Left ventricle myocardium superior (tissue), 1 donor: Measurements from ENCODE around the gene AMBRA1. TPM values are rescaled to one million over a fixed set of nuclear protein-coding genes. Genes with fewer than 3 reads are reported as not detected.

ENCODE experiments used
- ATAC-seq: fragments of 200-7000 bp; cut with Tn5 transposase; one replicate; pipeline ENCODE4 v1.9.1; 2020; ENCODE audit warnings: mild to moderate bottlenecking, moderate library complexity
- DNase-seq: peaks from one replicate; pipeline ENCODE4 v3.0.0-alpha.2; 2020
- intact Hi-C: fragments of 100-400 bp; cut with micrococcal nuclease; formaldehyde crosslinking; loops from one replicate; pipeline ENCODE4 v1.11.0; 2022
- long read RNA-seq: library from polyadenylated mRNA; unstranded; transcript quantifications from one replicate; pipeline ENCODE4 v2.0.0, GENCODE V29; 2021
- total RNA-seq: library from RNA; stranded (reverse); fragmentation: NEBNext Ultra II Directional; extraction: Animal tissue kit (Norgen Biotek cat#: 25700); gene quantifications from one replicate; pipeline ENCODE4 v1.2.1, GENCODE V29; 2021
- donor health status: DM: no; HTN: yes; CAD: no; lungs with severe emphysema.

The AMBRA1 gene, protein sequence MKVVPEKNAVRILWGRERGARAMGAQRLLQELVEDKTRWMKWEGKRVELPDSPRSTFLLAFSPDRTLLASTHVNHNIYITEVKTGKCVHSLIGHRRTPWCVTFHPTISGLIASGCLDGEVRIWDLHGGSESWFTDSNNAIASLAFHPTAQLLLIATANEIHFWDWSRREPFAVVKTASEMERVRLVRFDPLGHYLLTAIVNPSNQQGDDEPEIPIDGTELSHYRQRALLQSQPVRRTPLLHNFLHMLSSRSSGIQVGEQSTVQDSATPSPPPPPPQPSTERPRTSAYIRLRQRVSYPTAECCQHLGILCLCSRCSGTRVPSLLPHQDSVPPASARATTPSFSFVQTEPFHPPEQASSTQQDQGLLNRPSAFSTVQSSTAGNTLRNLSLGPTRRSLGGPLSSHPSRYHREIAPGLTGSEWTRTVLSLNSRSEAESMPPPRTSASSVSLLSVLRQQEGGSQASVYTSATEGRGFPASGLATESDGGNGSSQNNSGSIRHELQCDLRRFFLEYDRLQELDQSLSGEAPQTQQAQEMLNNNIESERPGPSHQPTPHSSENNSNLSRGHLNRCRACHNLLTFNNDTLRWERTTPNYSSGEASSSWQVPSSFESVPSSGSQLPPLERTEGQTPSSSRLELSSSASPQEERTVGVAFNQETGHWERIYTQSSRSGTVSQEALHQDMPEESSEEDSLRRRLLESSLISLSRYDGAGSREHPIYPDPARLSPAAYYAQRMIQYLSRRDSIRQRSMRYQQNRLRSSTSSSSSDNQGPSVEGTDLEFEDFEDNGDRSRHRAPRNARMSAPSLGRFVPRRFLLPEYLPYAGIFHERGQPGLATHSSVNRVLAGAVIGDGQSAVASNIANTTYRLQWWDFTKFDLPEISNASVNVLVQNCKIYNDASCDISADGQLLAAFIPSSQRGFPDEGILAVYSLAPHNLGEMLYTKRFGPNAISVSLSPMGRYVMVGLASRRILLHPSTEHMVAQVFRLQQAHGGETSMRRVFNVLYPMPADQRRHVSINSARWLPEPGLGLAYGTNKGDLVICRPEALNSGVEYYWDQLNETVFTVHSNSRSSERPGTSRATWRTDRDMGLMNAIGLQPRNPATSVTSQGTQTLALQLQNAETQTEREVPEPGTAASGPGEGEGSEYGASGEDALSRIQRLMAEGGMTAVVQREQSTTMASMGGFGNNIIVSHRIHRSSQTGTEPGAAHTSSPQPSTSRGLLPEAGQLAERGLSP (N-terminal part only)
- 14.7 TPM for total RNA-seq
- long read RNA-seq, full-length matches to known transcripts = 1 of 9 reads
- long read RNA-seq, partial matches to known transcripts = 5 of 9 reads
- long read RNA-seq, other reads (novel, unspliced or antisense) = 3 of 9 reads

DNA sequence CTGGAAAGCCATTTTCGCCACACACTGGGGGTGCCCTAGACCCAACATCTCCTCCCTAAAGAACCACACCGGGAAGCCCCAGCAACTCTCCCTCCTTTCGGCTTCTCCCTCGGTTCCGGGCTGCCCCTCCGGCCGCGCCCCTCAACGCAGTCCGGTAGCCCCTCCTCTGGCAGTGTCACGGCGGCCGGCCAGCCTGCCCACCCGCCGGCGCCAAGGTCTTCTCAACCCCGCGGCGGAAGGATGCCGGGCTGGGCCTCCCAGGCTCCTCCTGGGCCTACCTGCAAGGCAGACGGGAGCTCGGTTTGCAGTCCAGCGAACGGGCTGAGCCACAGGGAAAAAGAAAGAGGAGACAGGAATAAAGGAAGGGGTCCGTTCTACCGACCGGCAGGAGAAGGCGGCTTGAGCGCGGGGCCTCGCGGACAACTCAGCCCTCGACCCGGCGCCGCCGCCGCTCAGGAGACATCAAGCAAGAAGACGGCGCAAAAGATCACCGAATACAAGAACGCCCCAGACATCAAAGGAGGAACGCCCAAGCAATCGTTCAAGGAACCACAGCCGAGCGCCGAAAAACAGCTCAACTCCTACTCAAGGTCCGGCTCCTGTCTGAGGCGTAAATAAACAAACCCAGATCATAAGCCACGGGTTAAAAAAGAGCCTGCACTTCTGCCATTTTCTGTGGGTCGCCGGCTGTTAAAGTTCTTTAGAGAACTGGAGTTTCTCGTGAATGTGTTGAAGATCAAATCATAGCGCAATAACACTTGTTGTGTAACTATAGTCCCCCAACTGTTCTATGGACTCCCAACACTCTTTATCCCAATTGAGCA is at the start of gene AMBRA1:
Gene AMBRA1, minus strand, starts transcription at position 474 of the 824 bp plus-strand sequence. CDS start 45,643 bp downstream, outside the sequence.
- intact Hi-C loops = no loop called here
- DNase-seq = peak; percentile 87
- ATAC-seq = peak; percentile 92

DNA sequence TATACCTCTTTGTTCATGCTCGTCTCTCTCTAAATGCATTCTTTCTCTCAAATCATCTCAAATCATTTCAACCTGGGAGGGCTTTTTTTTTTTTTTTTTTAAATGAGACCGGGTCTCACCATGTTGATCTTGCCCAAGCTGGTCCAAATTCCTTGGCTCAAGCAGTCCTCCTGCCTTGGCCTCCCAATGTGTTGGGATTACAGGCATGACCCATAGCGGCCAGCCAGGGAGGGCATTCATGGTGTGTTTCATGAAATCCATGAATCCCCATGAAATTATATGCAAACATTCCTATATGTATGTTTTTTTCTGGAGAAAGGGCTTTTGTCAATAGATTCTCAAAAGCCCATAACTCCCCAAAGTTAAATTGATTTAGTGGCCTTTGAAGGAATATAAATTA is 49.7 kb upstream of the AMBRA1 start:
- DNase-seq (no peak), ATAC-seq (no peak)
- intact Hi-C loops = no loop called here

DNA sequence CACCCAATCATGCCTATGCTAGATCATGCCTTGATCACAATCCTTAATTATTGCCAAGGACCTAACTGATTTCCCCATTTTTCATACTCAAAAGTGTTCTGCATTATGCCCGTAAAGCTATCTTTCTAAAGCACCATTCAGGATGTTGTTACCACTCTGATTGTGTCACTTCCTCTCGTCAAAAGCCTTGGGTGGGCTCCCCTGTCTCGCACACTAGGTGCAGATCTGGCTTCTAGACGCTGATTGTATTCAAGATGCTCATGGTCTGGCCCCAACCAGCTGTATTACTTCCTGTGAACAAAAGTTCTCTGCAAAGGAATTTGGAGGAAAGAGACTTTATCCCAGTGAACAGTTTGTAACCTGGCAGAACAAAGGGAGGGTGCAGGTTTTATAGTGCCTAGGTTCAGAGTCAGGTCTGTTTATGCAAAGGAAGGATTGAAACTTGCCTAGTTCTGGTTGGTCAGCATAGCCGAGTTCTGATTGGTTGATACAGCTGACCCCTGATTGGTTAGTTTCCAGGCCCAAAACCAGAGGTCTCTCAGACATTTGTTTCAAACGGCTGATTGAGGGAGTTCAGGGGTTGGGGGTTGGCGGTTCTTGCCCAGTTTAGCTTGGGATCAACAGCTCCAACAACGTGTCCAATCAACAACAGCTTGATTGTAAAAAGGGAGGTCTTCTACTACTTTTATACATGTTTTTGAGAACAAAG is 49.0 kb upstream of the AMBRA1 start:
- no peak for DNase-seq
- intact Hi-C loops = no loop called here
- ATAC-seq = no peak

DNA sequence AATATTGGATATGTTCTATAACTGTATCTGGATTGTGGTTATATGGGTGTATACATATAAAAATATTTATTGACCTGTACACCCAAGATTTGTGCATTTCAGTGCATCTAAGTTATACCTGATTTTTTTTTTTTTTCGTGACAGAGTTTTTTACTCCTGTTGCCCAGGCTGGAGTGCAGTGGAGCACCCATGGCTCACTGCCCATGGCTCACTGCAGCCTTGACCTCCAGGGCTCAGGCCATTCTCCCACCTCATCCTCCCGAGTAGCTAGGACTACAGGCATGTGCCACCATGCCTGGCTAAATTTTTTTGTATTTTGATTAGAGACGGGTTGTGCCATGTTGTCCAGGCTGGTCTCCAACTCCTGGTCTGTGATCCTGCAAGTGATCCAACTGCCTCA is 47.8 kb upstream of the AMBRA1 start:
- ATAC-seq = no peak
- DNase-seq = no peak
- intact Hi-C loops = no loop called here

DNA sequence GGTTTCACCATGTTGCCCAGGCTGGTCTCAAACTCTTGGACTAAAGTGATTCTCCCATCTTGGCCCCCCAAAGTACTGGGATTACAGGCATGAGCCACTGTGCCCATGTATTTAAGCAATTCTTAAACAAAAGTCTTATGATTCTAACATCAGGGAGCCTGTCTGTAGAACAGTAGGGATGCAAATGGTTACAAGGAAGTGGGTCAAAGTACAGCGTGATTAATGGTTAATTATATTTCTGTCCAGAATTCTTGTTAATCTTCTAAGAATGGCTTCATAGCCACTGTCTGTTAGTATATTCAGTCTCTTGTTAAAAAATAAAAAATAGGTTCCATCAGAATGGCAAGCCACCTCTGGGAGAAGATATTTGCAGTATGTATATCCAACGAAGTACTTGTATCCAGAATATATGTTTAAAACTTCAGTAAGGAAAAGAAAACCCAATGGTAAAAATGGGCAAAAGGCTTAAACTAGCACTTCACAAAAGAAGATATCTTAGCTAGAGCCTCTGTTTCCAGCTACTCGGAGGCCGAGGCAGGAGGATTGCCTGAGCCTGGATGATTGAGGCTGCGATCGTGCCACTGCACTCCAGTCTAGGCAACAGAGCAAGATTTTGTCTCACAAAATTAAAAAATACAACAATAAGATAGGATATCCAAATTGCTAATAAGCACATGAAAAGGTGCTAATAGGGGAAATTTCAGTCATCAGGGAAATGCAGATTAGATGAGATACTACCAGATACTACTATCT is 46.4 kb upstream of the AMBRA1 start:
- intact Hi-C loops = no loop called here
- ATAC-seq (no peak), DNase-seq (no peak)

DNA sequence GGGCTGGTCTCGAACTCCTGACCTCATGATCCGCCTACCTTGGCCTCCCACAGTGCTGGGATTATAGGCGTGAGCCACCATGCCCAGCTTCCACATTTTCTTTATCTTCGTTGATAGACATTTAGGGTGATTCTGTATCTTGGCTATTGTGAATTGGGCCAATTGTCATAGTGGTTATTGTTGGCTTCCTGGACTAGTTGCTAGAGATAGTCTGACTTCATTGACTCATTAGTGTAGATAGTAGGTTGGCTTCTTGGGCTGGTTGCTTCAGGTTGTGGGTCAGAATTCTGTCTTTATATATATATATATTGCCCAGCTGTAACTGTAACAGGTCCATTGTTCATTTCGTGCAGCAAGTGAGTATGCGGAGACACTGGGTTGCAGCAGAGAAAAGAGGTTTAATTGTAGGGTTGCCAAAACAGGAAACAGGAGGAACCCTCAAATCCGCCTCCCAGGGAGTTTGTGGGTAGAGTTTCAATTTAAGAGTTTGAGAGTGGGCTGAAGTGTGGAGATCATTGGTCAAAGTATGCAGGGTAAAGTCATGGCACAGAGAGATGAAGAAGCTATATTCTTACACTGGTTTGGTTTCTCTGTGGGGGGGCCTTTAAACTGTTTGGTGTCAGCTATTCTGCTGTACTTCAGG is 45.5 kb upstream of the AMBRA1 start:
- intact Hi-C loops = no loop called here
- no peak for DNase-seq

DNA sequence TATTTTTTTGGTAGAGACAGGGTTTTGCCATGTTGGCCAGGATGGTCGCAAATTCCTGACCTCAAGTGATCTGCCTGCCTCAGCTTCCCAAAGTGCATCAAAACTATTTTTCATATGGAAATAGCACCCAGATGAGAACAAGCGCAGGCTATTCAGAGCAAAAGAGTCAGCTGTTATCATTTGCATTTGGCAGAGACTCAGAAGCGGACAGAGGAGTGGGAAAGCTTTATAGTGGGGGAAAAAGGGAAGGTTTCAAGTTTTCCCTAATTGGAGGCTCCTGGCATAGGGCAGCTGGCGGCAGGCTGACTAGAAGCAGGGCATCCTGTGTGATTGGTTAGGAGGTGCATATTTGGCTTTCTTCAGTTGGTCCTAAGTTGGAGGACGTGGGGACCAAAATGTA is 43.7 kb upstream of the AMBRA1 start:
- ATAC-seq = no peak
- no peak for DNase-seq
- intact Hi-C loops = no loop called here

More for the DNA sequence above, 45.5 kb upstream of the AMBRA1 start:
- no peak for ATAC-seq

DNA sequence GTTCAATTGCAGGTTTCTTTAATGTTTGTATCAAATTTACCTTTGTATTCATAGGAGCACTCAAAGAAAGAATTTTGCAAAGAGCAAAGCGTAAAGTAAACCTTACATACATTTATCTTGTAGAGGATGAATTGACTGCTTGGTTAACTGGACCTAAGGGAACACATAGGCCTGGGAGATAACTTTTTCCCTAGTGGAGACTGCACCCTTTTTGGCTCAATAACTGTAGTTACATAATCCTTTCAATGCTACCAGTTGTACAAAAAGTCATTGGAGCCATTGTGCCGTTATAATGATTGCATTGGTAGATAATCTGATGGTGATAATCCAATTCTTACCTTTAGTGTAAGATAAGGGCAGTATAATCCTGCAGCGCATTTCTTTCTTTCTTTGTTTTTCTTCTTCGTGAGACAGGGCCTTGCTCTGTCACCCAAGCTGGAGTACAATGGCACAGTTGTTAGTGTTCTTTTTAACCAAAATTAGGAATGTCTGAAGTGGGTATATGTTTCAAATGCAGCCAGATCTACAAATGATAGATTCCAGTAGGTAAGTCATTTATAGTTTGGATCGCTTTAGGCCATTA is 41.8 kb upstream of the AMBRA1 start:
- DNase-seq = no peak
- ATAC-seq = no peak
- intact Hi-C loops = no loop called here

DNA sequence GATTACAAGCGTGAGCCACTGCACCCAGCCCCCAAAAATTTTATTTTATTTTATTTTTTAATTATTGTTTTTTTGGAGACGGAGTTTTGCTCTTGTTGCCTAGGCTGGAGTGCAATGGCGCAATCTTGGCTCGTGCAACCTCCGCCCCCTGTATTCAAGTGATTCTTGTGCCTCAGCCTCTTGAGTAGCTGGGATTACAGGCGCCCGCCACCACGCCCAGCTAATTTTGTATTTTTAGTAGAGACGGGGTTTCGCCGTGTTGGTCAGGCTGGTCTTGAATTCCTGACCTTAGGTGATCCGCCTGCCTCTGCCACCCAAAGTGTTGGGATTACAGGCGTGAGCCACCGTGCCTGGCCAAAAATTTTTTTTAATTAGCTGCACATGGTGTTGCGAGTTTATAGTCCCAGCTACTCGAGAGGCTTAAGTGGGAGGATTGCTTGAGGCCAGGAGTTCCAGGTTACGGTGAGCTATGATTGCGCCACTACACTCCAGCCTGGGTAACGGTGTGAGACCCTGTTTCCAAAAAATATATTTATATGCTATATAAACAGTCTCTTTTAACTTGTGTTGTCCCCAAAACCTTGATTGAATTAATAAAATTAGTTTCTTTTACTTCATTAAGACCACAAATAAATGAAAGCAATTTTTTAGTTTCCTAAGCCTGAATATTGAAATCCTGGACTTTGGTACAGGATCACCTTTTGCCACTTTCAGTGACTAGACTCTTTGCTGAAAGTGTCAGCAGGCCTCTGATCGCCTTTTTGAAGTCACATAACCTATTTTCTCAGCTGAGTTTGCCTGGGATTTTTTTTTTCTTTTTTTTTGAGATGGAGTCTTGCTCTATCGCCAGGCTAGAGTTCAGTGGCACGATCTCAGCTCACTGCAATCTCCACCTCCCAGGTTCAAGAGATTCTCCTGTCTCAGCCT is 39.7 kb upstream of the AMBRA1 start:
- ATAC-seq (no peak), DNase-seq (no peak)
- intact Hi-C loops = no loop called here

DNA sequence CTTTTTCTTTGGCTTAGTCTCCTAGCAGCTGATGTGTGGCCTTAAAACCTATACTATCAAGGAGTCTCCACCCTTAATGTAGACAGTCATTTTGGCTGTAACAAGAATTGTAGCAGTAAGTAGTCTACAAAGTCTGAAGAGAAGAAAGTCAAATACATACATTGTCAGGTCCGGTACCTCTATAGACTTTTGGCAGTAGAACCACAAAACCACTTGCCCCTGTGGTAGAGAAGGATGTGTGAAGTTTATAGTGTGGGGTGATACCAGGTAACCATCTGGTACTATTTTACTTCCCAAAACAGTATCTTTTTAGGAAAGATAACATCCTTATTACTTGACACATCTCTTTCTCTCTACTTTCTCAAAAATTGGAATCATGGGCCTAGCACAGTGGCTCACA is 38.7 kb upstream of the AMBRA1 start:
- intact Hi-C loops = no loop called here
- ATAC-seq = no peak
- no peak for DNase-seq

DNA sequence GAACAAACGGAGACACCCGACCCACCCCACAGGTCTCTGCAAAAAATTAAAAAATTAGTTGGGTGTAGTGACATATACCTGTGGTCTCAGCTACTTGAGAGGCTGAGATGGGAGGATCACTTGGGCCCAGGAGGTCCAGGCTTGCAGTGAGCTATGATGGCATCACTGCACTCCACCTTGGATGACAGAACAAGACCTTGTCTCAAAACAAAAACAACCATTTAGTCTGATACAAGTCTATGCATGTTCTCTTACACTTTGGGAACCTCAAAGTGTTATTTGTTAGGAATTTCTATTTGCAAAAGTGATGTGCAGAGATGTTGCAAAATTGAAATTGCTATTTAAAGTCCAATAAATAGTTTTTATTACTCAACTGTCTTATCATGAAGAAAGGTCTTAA is 37.9 kb upstream of the AMBRA1 start:
- ATAC-seq (no peak), DNase-seq (no peak)
- intact Hi-C loops = no loop called here

DNA sequence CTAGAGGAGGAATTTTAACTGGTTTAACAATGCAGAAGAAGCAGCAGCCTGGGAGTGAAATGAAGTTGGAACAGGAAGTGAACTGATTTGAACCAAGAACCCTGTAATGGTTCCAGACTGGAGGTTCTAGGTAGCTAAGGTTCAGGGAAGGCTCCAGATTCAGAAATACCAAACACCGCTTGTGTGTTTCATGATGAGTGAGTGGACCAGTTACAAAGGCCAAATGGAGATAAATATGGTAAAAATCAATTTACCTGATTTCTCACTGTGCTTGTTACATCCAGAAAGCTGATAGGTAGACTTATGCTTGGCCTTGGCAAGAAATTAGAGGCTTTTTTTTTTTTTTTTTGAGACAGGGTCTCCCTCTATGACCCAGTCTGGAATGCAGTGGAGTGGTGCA is 36.4 kb upstream of the AMBRA1 start:
- no peak for ATAC-seq
- DNase-seq = no peak
- intact Hi-C loops = no loop called here

DNA sequence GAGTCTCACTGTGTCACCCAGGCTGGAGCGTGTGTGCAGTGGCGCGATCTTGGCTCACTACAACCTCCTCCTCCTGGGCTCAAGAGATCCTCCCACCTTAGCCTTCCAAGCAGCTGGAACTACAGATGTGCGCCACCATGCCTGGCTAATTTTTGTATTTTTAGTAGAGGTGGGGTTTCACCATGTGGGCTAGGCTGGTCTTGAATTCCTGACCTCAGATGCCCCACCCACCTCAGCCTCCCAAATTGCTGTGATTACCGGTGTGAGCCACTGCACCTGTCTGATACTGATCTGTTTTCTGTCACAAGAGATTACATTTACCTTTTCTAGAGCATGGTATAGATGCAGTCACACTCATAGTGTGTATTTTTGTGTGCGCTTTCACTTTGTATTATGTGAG is 35.1 kb upstream of the AMBRA1 start:
- no peak for DNase-seq
- peak; percentile 33 for ATAC-seq
- intact Hi-C loops = no loop called here

DNA sequence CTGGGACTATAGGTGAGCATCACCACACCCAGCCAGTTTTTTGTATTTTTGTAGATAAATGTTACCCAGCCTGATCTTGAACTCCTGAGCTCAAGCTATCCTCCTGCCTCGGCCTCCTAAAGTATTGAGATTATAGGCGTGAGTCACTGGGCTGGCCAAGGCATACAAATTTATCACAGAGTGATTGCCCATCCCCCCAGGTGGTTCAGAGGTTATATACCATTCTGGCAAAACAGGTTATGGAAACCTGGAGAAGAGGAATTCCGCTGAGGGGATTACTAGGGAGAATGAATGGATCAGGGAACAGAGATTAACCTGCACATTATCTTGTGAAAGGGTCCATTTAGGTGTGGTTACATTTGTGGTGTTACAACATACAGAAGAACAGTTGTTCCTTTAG is 31.6 kb upstream of the AMBRA1 start:
- ATAC-seq (no peak), DNase-seq (no peak)
- intact Hi-C loops = no loop called here

DNA sequence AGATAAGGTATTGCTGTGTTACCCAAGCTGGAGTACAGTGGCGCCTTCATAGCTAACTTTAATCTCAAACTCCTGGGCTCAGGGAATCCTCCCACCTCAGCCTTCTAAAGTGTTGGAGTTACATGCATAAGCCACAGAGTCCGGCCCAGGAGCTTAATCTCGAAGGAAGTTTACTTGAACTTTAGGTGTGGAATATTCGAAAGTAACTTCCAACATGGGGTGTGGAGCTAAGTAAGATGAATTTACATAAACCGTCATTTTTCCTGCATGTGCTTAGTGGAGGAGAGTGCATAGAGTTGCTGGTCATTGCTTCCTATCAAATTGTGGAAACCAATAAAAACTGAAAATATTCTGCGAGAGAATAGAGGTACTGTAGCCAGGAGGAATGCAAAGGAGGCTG is 25.0 kb upstream of the AMBRA1 start:
- intact Hi-C loops = no loop called here
- ATAC-seq (no peak), DNase-seq (no peak)

DNA sequence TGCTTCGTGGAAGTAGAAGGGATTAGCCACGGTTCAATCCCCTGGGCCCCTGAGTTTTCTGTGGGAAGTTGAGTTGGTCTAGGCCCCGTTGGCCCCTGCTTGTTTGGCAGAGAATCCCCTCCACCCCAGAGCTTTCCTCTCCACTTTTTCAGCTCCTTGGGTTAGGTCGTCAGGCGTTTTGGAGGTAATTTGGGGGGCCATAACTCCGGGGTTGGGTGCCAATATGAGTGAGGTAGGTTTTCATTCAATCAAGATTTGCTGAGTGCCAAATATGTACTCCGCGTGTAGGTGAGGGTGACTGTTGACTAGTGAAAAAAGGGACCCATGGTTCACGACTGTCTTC is 24.1 kb upstream of the AMBRA1 start:
- DNase-seq (no peak), ATAC-seq (no peak)
- intact Hi-C loops = no loop called here
